Panc1 (cell line): Measurements from ENCODE around the gene RAB5A. TPM values are rescaled to one million over a fixed set of nuclear protein-coding genes. Genes with fewer than 3 reads are reported as not detected.

Source experiments
- ATAC-seq: fragments of 200-7000 bp; cut with Tn5 transposase; 2 replicates; pipeline ENCODE4 v1.9.1; 2020; ENCODE audit warnings: mild to moderate bottlenecking, moderate library complexity
- BruUV-seq: library from RNA; stranded (reverse); fragments of 400-500 nt; replicated peaks from 2 replicates; lab custom pipeline; 2021; lab: Mats Ljungman, UMichigan
- CTCF ChIA-PET: fragments of 300-600 bp; sonication (Branson Sonifier 250); formaldehyde crosslinking; loops from one replicate; lab custom pipeline; 2022; ENCODE audit warnings: antibody characterized with exemption; lab: Charles Lee
- POLR2A ChIA-PET: fragments of 300-600 bp; sonication (Branson Sonifier 250); formaldehyde crosslinking; loops from one replicate; lab custom pipeline; 2022; ENCODE audit warnings: antibody characterized with exemption; lab: Charles Lee
- DNase-seq: peaks from one replicate; pipeline ENCODE4 v3.0.0-alpha.2; 2010; ENCODE audit warnings: low read depth, low spot score
- H3K27ac ChIP-seq: 2 replicates; pipeline ENCODE4 v1.5.1; 2011; ENCODE audit warnings: mild to moderate bottlenecking, low read length, inconsistent platforms
- H3K27me3 ChIP-seq: fragments of 200-500 bp; sonication (Bioruptor generic); 2 replicates; pipeline ENCODE4 v1.6.0; 2014; ENCODE audit warnings: low read length, inconsistent platforms; ENCODE audit not compliant: control insufficient read depth, insufficient read depth
- H3K36me3 ChIP-seq: fragments of 200-500 bp; sonication (Bioruptor generic); 2 replicates; pipeline ENCODE4 v1.5.1; 2014; ENCODE audit warnings: inconsistent platforms, mild to moderate bottlenecking, low read length, moderate library complexity; ENCODE audit not compliant: control insufficient read depth, insufficient read depth
- H3K4me1 ChIP-seq: 2 replicates; pipeline ENCODE4 v1.5.1; 2011; ENCODE audit warnings: inconsistent platforms, mild to moderate bottlenecking, low read length, moderate library complexity; ENCODE audit not compliant: control insufficient read depth, insufficient read depth
- H3K4me3 ChIP-seq, 2 experiments: 2 replicates each; pipeline ENCODE4 v1.5.1; 2011 to 2012; ENCODE audit warnings: low read depth in 2 of 2, low read length in 2 of 2, mild to moderate bottlenecking in 2 of 2, inconsistent platforms in 1 of 2, moderate library complexity in 1 of 2
- H3K9me3 ChIP-seq: fragments of 200-500 bp; sonication (Bioruptor generic); 2 replicates; pipeline ENCODE4 v1.5.1; 2014; ENCODE audit warnings: low read depth, mild to moderate bottlenecking, inconsistent platforms, low read length, moderate library complexity; ENCODE audit not compliant: control insufficient read depth, insufficient read depth
- POLR2AphosphoS5 ChIP-seq: IDR thresholded peaks from 2 replicates; pipeline ENCODE4 v1.6.1; 2012; ENCODE audit warnings: mild to moderate bottlenecking, low read depth, low read length, moderate library complexity
- SIN3A ChIP-seq: IDR thresholded peaks from 2 replicates; pipeline ENCODE4 v1.6.1; 2012; ENCODE audit warnings: low read depth, mild to moderate bottlenecking, low read length, moderate library complexity, borderline replicate concordance; ENCODE audit not compliant: insufficient read depth
- TCF7L2 ChIP-seq: IDR thresholded peaks from 2 replicates; pipeline ENCODE4 v1.6.1; 2011; ENCODE audit warnings: mild to moderate bottlenecking, low read depth, low read length, inconsistent platforms
- in situ Hi-C: cut with HindIII; loops from 2 replicates; pipeline ENCODE4 v1.10.0; 2016; ENCODE audit warnings: low sequenced_read_pairs, low pct_unique_long_range_greater_than_20kb
- intact Hi-C: fragments of 100-400 bp; cut with micrococcal nuclease; formaldehyde crosslinking; loops from one replicate; pipeline ENCODE4 v1.10.0; 2022; ENCODE audit not compliant: unreplicated experiment
- total RNA-seq: library from RNA; stranded (reverse); gene quantifications from one replicate; pipeline ENCODE4 v1.2.1, GENCODE V29; 2021; ENCODE audit not compliant: unreplicated experiment
- TF ChIP-seq, protein P1 (sequence below), 2 experiments: IDR thresholded peaks; 2 replicates each; pipeline ENCODE4 v1.6.1; 2011 to 2012; ENCODE audit warnings: low read depth in 2 of 2, control low read depth in 1 of 2, low read length in 1 of 2, mild to moderate bottlenecking in 1 of 2, moderate library complexity in 1 of 2; ENCODE audit not compliant: insufficient read depth in 1 of 2
- TF ChIP-seq, protein P2 (sequence below): fragments of 450-650 bp; IDR thresholded peaks from 2 replicates; pipeline ENCODE4 v1.5.1; 2017; ENCODE audit warnings: mild to moderate bottlenecking

RAB5A gene
- total RNA-seq, 1 experiment from 2014 or later = 31.2 TPM

DNA sequence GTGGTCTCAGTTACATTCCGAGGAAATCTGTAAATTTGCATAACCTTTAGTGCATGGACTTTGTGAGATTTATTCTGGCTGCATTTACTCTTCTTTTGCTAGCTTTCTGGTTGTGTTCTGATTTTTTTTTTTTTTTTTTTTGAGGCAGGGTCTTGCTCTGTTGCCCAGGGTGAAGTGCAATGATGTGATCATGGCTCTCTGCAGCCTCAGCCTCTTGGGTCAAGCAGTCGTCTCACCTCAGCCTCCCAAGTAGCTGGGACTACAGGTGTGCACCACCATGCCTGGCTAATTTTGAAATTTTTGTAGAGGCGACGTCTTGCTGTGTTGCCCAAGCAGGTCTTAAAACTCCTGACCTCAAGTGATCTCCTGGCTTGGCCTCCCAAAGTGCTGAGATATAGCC lies 12.6 kb downstream of the RAB5A start:
- no peak for TF ChIP-seq TCF7L2
- TF ChIP-seq, protein P1, sequence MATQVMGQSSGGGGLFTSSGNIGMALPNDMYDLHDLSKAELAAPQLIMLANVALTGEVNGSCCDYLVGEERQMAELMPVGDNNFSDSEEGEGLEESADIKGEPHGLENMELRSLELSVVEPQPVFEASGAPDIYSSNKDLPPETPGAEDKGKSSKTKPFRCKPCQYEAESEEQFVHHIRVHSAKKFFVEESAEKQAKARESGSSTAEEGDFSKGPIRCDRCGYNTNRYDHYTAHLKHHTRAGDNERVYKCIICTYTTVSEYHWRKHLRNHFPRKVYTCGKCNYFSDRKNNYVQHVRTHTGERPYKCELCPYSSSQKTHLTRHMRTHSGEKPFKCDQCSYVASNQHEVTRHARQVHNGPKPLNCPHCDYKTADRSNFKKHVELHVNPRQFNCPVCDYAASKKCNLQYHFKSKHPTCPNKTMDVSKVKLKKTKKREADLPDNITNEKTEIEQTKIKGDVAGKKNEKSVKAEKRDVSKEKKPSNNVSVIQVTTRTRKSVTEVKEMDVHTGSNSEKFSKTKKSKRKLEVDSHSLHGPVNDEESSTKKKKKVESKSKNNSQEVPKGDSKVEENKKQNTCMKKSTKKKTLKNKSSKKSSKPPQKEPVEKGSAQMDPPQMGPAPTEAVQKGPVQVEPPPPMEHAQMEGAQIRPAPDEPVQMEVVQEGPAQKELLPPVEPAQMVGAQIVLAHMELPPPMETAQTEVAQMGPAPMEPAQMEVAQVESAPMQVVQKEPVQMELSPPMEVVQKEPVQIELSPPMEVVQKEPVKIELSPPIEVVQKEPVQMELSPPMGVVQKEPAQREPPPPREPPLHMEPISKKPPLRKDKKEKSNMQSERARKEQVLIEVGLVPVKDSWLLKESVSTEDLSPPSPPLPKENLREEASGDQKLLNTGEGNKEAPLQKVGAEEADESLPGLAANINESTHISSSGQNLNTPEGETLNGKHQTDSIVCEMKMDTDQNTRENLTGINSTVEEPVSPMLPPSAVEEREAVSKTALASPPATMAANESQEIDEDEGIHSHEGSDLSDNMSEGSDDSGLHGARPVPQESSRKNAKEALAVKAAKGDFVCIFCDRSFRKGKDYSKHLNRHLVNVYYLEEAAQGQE (IDR thresholded peaks at IDR 0.05; ENCODE audit: insufficient read depth in 1 of 2, low read depth in 2 of 2, low read length in 1 of 2) = no peak
- TF ChIP-seq SIN3A = no peak
- no peak for TF ChIP-seq POLR2AphosphoS5
- TF ChIP-seq, protein P2, sequence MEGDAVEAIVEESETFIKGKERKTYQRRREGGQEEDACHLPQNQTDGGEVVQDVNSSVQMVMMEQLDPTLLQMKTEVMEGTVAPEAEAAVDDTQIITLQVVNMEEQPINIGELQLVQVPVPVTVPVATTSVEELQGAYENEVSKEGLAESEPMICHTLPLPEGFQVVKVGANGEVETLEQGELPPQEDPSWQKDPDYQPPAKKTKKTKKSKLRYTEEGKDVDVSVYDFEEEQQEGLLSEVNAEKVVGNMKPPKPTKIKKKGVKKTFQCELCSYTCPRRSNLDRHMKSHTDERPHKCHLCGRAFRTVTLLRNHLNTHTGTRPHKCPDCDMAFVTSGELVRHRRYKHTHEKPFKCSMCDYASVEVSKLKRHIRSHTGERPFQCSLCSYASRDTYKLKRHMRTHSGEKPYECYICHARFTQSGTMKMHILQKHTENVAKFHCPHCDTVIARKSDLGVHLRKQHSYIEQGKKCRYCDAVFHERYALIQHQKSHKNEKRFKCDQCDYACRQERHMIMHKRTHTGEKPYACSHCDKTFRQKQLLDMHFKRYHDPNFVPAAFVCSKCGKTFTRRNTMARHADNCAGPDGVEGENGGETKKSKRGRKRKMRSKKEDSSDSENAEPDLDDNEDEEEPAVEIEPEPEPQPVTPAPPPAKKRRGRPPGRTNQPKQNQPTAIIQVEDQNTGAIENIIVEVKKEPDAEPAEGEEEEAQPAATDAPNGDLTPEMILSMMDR = no peak
- no peaks in the 10 kb centered on the region for H3K27me3 ChIP-seq
- ATAC-seq (no peak), DNase-seq (no peak)
- H3K9me3 ChIP-seq = no peaks in the 10 kb centered on the region
- no peak overlapping the region for H3K27ac ChIP-seq
- in situ Hi-C loops = no loop called here
- ChIA-PET CTCF (no interaction called here), POLR2A (no interaction called here)
- intact Hi-C loops = no loop called here
- no peak overlapping the region for H3K4me3 ChIP-seq
- H3K36me3 ChIP-seq = no peaks in the 10 kb centered on the region; the same call in 1 of the 2 replicates
- H3K4me1 ChIP-seq = no peaks in the 10 kb centered on the region
- no TSS peak for BruUV-seq

GRCh38 chr3:19960696-19961095 lies 13.8 kb downstream of the RAB5A start:
- H3K4me1 ChIP-seq = no peaks in the 10 kb centered on the region
- TF ChIP-seq POLR2AphosphoS5 (no peak), TCF7L2 (no peak), SIN3A (no peak)
- TF ChIP-seq, protein P1 (IDR thresholded peaks at IDR 0.05; ENCODE audit: insufficient read depth in 1 of 2, low read depth in 2 of 2, low read length in 1 of 2) = no peak
- TF ChIP-seq, protein P2 = no peak
- H3K9me3 ChIP-seq = no peaks in the 10 kb centered on the region
- BruUV-seq = no TSS peak
- CTCF ChIA-PET = no interaction called here
- in situ Hi-C loops (no loop called here), intact Hi-C loops (no loop called here)
- H3K36me3 ChIP-seq = no peaks in the 10 kb centered on the region; the same call in 1 of the 2 replicates
- no peaks in the 10 kb centered on the region for H3K27me3 ChIP-seq
- no peak overlapping the region for H3K4me3 ChIP-seq
- DNase-seq = no peak
- no peak for ATAC-seq
- POLR2A ChIA-PET = no interaction called here
- H3K27ac ChIP-seq = no peak overlapping the region
